Esophagus squamous epithelium (tissue), 4 donors: ENCODE results near the gene PRR5L.

Experiments
- CTCF ChIP-seq, 6 experiments: fragments of 450-650 bp in 4 of 6; fragments of 200-600 bp in 2 of 6; sonication (generic) in 2 of 6; IDR thresholded peaks; one replicate each; pipeline ENCODE4 v1.5.1; 2016 to 2019; ENCODE audit warnings: antibody characterized with exemption in 6 of 6, mild to moderate bottlenecking in 4 of 6, moderate library complexity in 4 of 6
- POLR2A ChIP-seq, 4 donors: fragments of 450-650 bp; IDR thresholded peaks; one replicate each; pipeline ENCODE4 v1.6.1; 2017; ENCODE audit warnings: antibody characterized with exemption in 4 of 4, mild to moderate bottlenecking in 4 of 4, moderate library complexity in 3 of 4

DNA sequence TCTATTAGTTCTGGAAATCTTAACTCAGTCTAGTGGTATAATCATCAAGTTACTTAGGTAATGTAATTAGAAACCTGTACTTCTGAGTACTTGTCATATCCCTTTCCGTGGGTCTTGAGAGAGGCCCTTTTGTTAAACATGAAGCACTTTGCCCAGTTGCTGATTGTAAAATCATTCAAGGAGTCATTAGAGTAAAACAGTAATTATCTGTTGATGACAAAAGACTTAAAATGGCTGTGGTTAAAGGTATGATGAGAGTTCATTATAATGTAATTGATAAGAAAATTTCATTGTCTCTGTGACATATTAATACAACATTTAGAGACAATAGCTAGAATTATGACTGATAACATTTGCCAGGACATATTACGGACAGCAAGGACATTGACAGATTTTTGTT, 34.3 kb downstream of the PRR5L start:
- no peak for TF ChIP-seq POLR2A (IDR thresholded peaks at IDR 0.05)
- no peak for TF ChIP-seq CTCF (IDR thresholded peaks at IDR 0.05)
